Adrenal gland (tissue), 12 donors: ENCODE data around the gene CPOX. TPM values are rescaled to one million over a fixed set of nuclear protein-coding genes. Genes with fewer than 3 reads are reported as not detected.

Source experiments
- DNase-seq, 7 donors: peaks; one replicate each; pipeline ENCODE4 v3.0.0-alpha.2; 2019 to 2020
- H3K27ac ChIP-seq, 5 donors: fragments of 200-600 bp; sonication (generic) in 4 of 5; 1 replicate in 3 of 5; 2 replicates in 2 of 5; pipeline versions ENCODE4 v1.5.1 to v1.8.0; 2016 to 2020; ENCODE audit warnings: mild to moderate bottlenecking in 1 of 5
- H3K27me3 ChIP-seq: fragments of 200-600 bp; 2 replicates; pipeline ENCODE4 v1.8.0; 2021
- H3K36me3 ChIP-seq, 2 donors: fragments of 200-600 bp; replicated peaks in 1 of 2; 1 replicate in 1 of 2; 2 replicates in 1 of 2; pipeline versions ENCODE4 v1.5.1 to v1.8.0; 2018 to 2022
- H3K4me1 ChIP-seq, 2 donors: fragments of 200-600 bp; replicated peaks in 1 of 2; 1 replicate in 1 of 2; 2 replicates in 1 of 2; pipeline versions ENCODE4 v1.5.1 to v1.8.0; 2018 to 2021
- H3K4me3 ChIP-seq, 4 donors: fragments of 200-600 bp; sonication (generic) in 3 of 4; one replicate each; pipeline ENCODE4 v1.5.1; 2016 to 2018
- H3K9me3 ChIP-seq, 3 donors: fragments of 200-600 bp; sonication (generic) in 1 of 3; replicated peaks in 1 of 3; 1 replicate in 2 of 3; 2 replicates in 1 of 3; pipeline versions ENCODE4 v1.5.1 to v1.8.0; 2016 to 2021
- POLR2A ChIP-seq, 2 donors: fragments of 450-650 bp; IDR thresholded peaks; one replicate each; pipeline ENCODE4 v1.6.1; 2017; ENCODE audit warnings: antibody characterized with exemption in 2 of 2, mild to moderate bottlenecking in 2 of 2, moderate library complexity in 1 of 2
- WGBS, 4 donors: extraction: QIAGEN DNeasy Blood & Tissue Kit in 2 of 4; methylation state at CpG; one replicate each; pipeline versions ENCODE4 v1.1.5 to v1.1.7; 2013 to 2017; 5-methylcytosine and 5-hydroxymethylcytosine counted together
- intact Hi-C, 2 donors: fragments of 100-400 bp; cut with DNase I; formaldehyde crosslinking; loops; one replicate each; pipeline versions ENCODE4 v1.14.1 to v1.15.0; 2022 to 2023
- polyA plus RNA-seq, 3 donors: library from polyadenylated mRNA; stranded (reverse); fragments of 200-250 nt in 2 of 3; fragments of 350-450 nt in 1 of 3; fragmentation: Illumina TruSeq in 1 of 3; extraction: RNeasy Lipid Tissue Mini Kit (QIAGEN cat#74804) in 1 of 3; gene quantifications; one replicate each; pipeline ENCODE4 v1.2.3, GENCODE V29; 2013 to 2014
- total RNA-seq, 9 donors: library from RNA; depleted of rRNA in 4 of 9; stranded (reverse); fragments of >200 nt in 4 of 9; fragments of 120-200 nt in 1 of 9; fragmentation: NEBNext Ultra II Directional in 1 of 9; extraction: Animal tissue kit (Norgen Biotek cat#: 25700) in 1 of 9; gene quantifications; one replicate each; pipeline versions ENCODE4 v1.1.0 to v1.2.4, GENCODE V29; 2013 to 2023
- TF ChIP-seq, protein P1 (sequence below), 6 experiments: fragments of 450-650 bp in 4 of 6; fragments of 200-600 bp in 2 of 6; sonication (generic) in 1 of 6; IDR thresholded peaks; 1 replicate in 5 of 6; 2 replicates in 1 of 6; pipeline versions ENCODE4 v1.5.1 to v1.8.0; 2016 to 2021; ENCODE audit warnings: antibody characterized with exemption in 6 of 6, mild to moderate bottlenecking in 2 of 6, moderate library complexity in 1 of 6
- donor health status: healthy with polysubstance abuse.
- donor health status: Bipolar disorder and iron deficiency.
- donor health status: DM: yes; HTN: yes; CAD: no.
- donor health status: DM: no; HTN: no; CAD: no.
- donor health status: DM: no; HTN: no; CAD: no.
- donor health status: DM: yes; HTN: yes; CAD: no.

CPOX gene
- total and polyA plus RNA-seq, 12 donors, result 9.0 to 59.8 (median 21.7) TPM

- Histone ChIP-seq H3K4me1 (no peaks in the 10 kb centered on the region), H3K27me3 (no peaks in the 10 kb centered on the region), H3K4me3 (no peak overlapping the region), H3K9me3 (no peaks in the 10 kb centered on the region), H3K36me3 (peaks cover 0 to 13% of the 10 kb centered on the region in 2 donors), H3K27ac (no peak overlapping the region)
- no peak for TF ChIP-seq POLR2A (IDR thresholded peaks at IDR 0.05)
- TF ChIP-seq, protein P1, sequence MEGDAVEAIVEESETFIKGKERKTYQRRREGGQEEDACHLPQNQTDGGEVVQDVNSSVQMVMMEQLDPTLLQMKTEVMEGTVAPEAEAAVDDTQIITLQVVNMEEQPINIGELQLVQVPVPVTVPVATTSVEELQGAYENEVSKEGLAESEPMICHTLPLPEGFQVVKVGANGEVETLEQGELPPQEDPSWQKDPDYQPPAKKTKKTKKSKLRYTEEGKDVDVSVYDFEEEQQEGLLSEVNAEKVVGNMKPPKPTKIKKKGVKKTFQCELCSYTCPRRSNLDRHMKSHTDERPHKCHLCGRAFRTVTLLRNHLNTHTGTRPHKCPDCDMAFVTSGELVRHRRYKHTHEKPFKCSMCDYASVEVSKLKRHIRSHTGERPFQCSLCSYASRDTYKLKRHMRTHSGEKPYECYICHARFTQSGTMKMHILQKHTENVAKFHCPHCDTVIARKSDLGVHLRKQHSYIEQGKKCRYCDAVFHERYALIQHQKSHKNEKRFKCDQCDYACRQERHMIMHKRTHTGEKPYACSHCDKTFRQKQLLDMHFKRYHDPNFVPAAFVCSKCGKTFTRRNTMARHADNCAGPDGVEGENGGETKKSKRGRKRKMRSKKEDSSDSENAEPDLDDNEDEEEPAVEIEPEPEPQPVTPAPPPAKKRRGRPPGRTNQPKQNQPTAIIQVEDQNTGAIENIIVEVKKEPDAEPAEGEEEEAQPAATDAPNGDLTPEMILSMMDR (IDR thresholded peaks at IDR 0.05), result peak in 5 of 6 experiments; percentile 12 to 45 (median 41)
- intact Hi-C loops, result no loop called here
- WGBS, 4 donors, result 34 to 48% (median 44%) methylated on average over 2 of the region's 2 CpGs
- no peak for DNase-seq
These were observed 20.2 kb downstream of the CPOX start for GRCh38 chr3:98573181-98573728.

- Histone ChIP-seq H3K27ac (no peak overlapping the region), H3K4me3 (no peak overlapping the region), H3K4me1 (no peaks in the 10 kb centered on the region), H3K9me3 (no peaks in the 10 kb centered on the region), H3K27me3 (no peaks in the 10 kb centered on the region), H3K36me3 (no peaks in the 10 kb centered on the region)
- 67 to 78% (median 69%) methylated on average over 3 of the region's 3 CpGs for WGBS, 4 donors
- DNase-seq, result no peak
- intact Hi-C loops, result no loop called here
- TF ChIP-seq, protein P1 (IDR thresholded peaks at IDR 0.05), result no peak
- TF ChIP-seq POLR2A (IDR thresholded peaks at IDR 0.05), result no peak
These were observed 25.0 kb downstream of the CPOX start for GRCh38 chr3:98568402-98568801.

DNA sequence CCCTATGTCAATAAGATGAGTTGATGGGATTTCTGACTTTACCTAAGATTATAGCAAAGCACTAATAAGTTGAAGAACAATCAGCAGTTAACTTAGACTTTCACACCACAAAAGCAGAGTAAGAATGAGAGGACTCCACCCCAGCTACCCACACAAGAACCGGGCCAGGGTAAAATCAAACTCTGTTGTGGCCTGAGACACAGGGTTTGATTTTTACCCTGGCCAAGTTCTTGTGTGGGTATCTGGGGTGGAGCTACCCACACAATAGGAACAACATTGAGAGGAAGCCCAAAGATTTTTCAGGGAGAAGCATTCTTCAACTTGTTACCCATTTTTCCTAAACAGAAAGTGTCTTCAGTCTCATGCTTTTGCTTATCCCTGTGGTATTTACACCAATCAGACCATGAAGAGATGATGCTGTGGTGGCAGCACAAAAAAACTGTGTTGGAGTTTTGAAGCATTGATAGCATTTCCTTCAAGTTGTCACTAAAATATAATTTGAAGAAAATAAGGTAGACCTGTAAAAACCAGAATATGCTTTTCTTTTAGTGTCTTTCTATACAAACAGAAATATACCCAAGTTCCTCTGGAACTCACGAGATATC is 25.6 kb downstream of the CPOX start:
- H3K9me3 ChIP-seq, result no peaks in the 10 kb centered on the region
- 62 to 79% (median 74%) methylated on average over 2 of the region's 2 CpGs for WGBS, 4 donors
- DNase-seq, result no peak
- no peak overlapping the region for H3K27ac ChIP-seq
- no peak overlapping the region for H3K4me3 ChIP-seq
- no peaks in the 10 kb centered on the region for H3K27me3 ChIP-seq
- no peaks in the 10 kb centered on the region for H3K36me3 ChIP-seq
- H3K4me1 ChIP-seq, result no peaks in the 10 kb centered on the region
- TF ChIP-seq, protein P1 (IDR thresholded peaks at IDR 0.05), result no peak
- TF ChIP-seq POLR2A (IDR thresholded peaks at IDR 0.05), result no peak
- intact Hi-C loops, result no loop called here

GRCh38 chr3:98565843-98566242 is 27.6 kb downstream of the CPOX start:
- Histone ChIP-seq H3K4me3 (no peak overlapping the region), H3K36me3 (no peaks in the 10 kb centered on the region), H3K27me3 (no peaks in the 10 kb centered on the region), H3K4me1 (no peaks in the 10 kb centered on the region), H3K27ac (no peak overlapping the region), H3K9me3 (no peaks in the 10 kb centered on the region)
- 73 to 85% (median 82%) methylated on average over 6 of the region's 6 CpGs for WGBS, 4 donors
- intact Hi-C loops, result no loop called here
- TF ChIP-seq, protein P1 (IDR thresholded peaks at IDR 0.05), result no peak
- no peak for TF ChIP-seq POLR2A (IDR thresholded peaks at IDR 0.05)
- no peak for DNase-seq
